GM23338 (cell line): ENCODE measurements around the gene TNS1. TPM values are rescaled to one million over a fixed set of nuclear protein-coding genes. Genes with fewer than 3 reads are reported as not detected.

Experiments
- ATAC-seq: fragments of 200-7000 bp; cut with Tn5 transposase; 3 replicates; pipeline ENCODE4 v1.9.1; 2020
- DNase-seq: peaks from one replicate; pipeline ENCODE4 v3.0.0-alpha.2; 2015; ENCODE audit warnings: low spot score
- H2AFZ ChIP-seq: fragments of 200-600 bp; sonication (generic); 2 replicates; pipeline ENCODE4 v1.8.0; 2016; ENCODE audit warnings: antibody characterized with exemption, mild to moderate bottlenecking, moderate library complexity
- H3F3A ChIP-seq: fragments of 200-600 bp; sonication (generic); replicated peaks from 2 replicates; pipeline ENCODE4 v1.8.0; 2017; ENCODE audit warnings: antibody characterized with exemption, mixed run types, low read depth
- H3K27ac ChIP-seq: fragments of 200-600 bp; sonication (generic); 2 replicates; pipeline ENCODE4 v1.6.1; 2016; ENCODE audit warnings: low read depth
- H3K27me3 ChIP-seq: fragments of 200-600 bp; sonication (generic); 2 replicates; pipeline ENCODE4 v1.8.0; 2016; ENCODE audit warnings: mild to moderate bottlenecking, mixed run types, moderate library complexity; ENCODE audit not compliant: insufficient read depth
- H3K36me3 ChIP-seq: fragments of 200-600 bp; sonication (generic); 2 replicates; pipeline ENCODE4 v1.8.0; 2016; ENCODE audit warnings: mild to moderate bottlenecking; ENCODE audit not compliant: insufficient read depth
- H3K4me1 ChIP-seq: fragments of 200-600 bp; sonication (generic); 2 replicates; pipeline ENCODE4 v1.8.0; 2016; ENCODE audit warnings: mild to moderate bottlenecking, moderate library complexity; ENCODE audit not compliant: insufficient read depth
- H3K4me2 ChIP-seq: fragments of 200-600 bp; sonication (generic); 2 replicates; pipeline ENCODE4 v1.7.1; 2017; ENCODE audit warnings: mixed run types
- H3K4me3 ChIP-seq: fragments of 200-600 bp; sonication (generic); 2 replicates; pipeline ENCODE4 v1.6.1; 2016; ENCODE audit warnings: mixed run types
- H3K79me2 ChIP-seq: fragments of 200-600 bp; sonication (generic); replicated peaks from 2 replicates; pipeline ENCODE4 v1.8.0; 2017; ENCODE audit warnings: mild to moderate bottlenecking; ENCODE audit not compliant: insufficient read depth
- H3K9me2 ChIP-seq: fragments of 200-600 bp; sonication (generic); 2 replicates; pipeline ENCODE4 v1.8.0; 2017; ENCODE audit not compliant: insufficient read depth
- H4K20me1 ChIP-seq: fragments of 200-600 bp; sonication (generic); replicated peaks from 2 replicates; pipeline ENCODE4 v1.8.0; 2017; ENCODE audit warnings: mild to moderate bottlenecking; ENCODE audit not compliant: insufficient read depth
- H3K27ac Mint-ChIP-seq: 2 replicates; pipeline ENCODE4 v1.8.0; 2020; ENCODE audit warnings: inconsistent platforms, mild to moderate bottlenecking, moderate library complexity, mixed read lengths
- H3K27me3 Mint-ChIP-seq: 3 replicates; pipeline ENCODE4 v1.8.0; 2022; ENCODE audit warnings: low read depth, mild to moderate bottlenecking, moderate library complexity, mixed read lengths, inconsistent platforms; ENCODE audit not compliant: insufficient read depth, poor library complexity
- H3K36me3 Mint-ChIP-seq: 3 replicates; pipeline ENCODE4 v1.8.0; 2021; ENCODE audit warnings: low read depth, mild to moderate bottlenecking, inconsistent platforms, moderate library complexity, mixed read lengths
- H3K4me1 Mint-ChIP-seq: 3 replicates; pipeline ENCODE4 v1.8.0; 2020; ENCODE audit warnings: mild to moderate bottlenecking, inconsistent platforms, mixed read lengths
- H3K4me3 Mint-ChIP-seq: 3 replicates; pipeline ENCODE4 v1.8.0; 2021; ENCODE audit warnings: moderate library complexity, mild to moderate bottlenecking, inconsistent platforms, mixed read lengths
- H3K9me3 Mint-ChIP-seq: 3 replicates; pipeline ENCODE4 v1.8.0; 2020; ENCODE audit warnings: moderate library complexity, mild to moderate bottlenecking, inconsistent platforms, mixed read lengths
- CREB1 ChIP-seq: fragments of 250-450 bp; sonication (Bioruptor Pico); IDR thresholded peaks from 2 replicates; pipeline ENCODE4 v1.5.0; 2020; ENCODE audit warnings: low read depth, mild to moderate bottlenecking, moderate library complexity
- CTCF ChIP-seq, 2 experiments: fragments of 200-600 bp in 1 of 2; sonication (generic) in 1 of 2; conservative IDR thresholded peaks; 2 replicates each; pipeline versions ENCODE4 v1.5.1 to v1.6.1; 2016 to 2017; ENCODE audit warnings: antibody characterized with exemption in 2 of 2, low read depth in 2 of 2, mild to moderate bottlenecking in 2 of 2, moderate library complexity in 1 of 2
- ETS1 ChIP-seq: IDR thresholded peaks from 2 replicates; pipeline ENCODE4 v1.6.1; 2016; ENCODE audit warnings: antibody characterized with exemption
- EZH2 ChIP-seq: fragments of 200-600 bp; sonication (generic); IDR thresholded peaks from one replicate; pipeline ENCODE4 v1.8.0; 2017; ENCODE audit warnings: antibody characterized with exemption, mild to moderate bottlenecking, low read depth; ENCODE audit not compliant: unreplicated experiment
- EZH2phosphoT487 ChIP-seq: fragments of 200-600 bp; sonication (generic); IDR thresholded peaks from one replicate; pipeline ENCODE4 v1.8.1; 2018; ENCODE audit warnings: antibody characterized with exemption; ENCODE audit not compliant: unreplicated experiment
- NANOG ChIP-seq: IDR thresholded peaks from 2 replicates; pipeline ENCODE4 v1.6.1; 2016; ENCODE audit warnings: antibody characterized with exemption, borderline replicate concordance
- POLR2AphosphoS5 ChIP-seq: IDR thresholded peaks from 2 replicates; pipeline ENCODE4 v1.6.1; 2016; ENCODE audit warnings: antibody characterized with exemption, low read depth
- STAT1 ChIP-seq: IDR thresholded peaks from one replicate; pipeline ENCODE4 v1.6.1; 2016; ENCODE audit warnings: antibody characterized with exemption; ENCODE audit not compliant: unreplicated experiment
- ZNF331 ChIP-seq: fragments of 250-450 bp; sonication (Bioruptor Pico); IDR thresholded peaks from 2 replicates; pipeline ENCODE4 v1.5.0; 2020; ENCODE audit warnings: low read depth, mild to moderate bottlenecking, moderate library complexity
- polyA plus RNA-seq: library from polyadenylated mRNA; unstranded; fragments of >200 nt; fragmentation: Nextera tagmentation; extraction: Ambion mirVana; gene quantifications from 2 replicates; pipeline ENCODE4 v1.2.1, GENCODE V29; 2016
- total RNA-seq: library from RNA; depleted of rRNA; stranded (reverse); fragments of >200 nt; shearing (Covaris generic); gene quantifications from 2 replicates; pipeline ENCODE4 v1.2.3, GENCODE V29; 2014
- TF ChIP-seq, protein P1 (sequence below): IDR thresholded peaks from one replicate; pipeline ENCODE4 v1.6.1; 2018; ENCODE audit warnings: antibody characterized with exemption; ENCODE audit not compliant: unreplicated experiment

Gene TNS1
- total and polyA plus RNA-seq, 2 experiments from 2014 or later, result 2.0 to 7.4 TPM

DNA sequence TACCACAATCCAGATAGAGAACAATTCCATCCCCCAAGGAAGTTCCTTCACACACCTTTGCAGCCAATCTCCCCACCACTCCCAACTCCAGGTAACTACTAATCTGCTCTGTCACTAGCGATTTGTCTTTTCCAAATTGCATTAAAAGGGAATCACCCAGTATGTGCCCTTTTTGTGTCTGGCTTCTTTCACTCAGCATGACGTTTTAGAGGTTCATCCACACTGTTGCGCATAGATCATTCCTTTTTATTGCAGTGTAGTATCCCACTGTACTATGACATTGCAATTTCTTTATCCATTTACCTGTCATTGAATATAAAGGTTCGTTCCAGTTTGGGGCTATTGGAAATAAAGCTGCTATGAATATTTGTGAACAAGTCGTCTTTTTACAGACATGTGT lies 31.6 kb downstream of the TNS1 start:
- DNase-seq (no peak), ATAC-seq (no peak)
- H3K27me3 Mint-ChIP-seq, result no peaks in the 10 kb centered on the region
- 0 out of 2 replicates have a peak, but pooled peaks cover 2% of the 10 kb centered on the region for H3K9me2 ChIP-seq
- H3K79me2 ChIP-seq, result no peaks in the 10 kb centered on the region
- H2AFZ ChIP-seq, result no peak overlapping the region
- H3K4me3 Mint-ChIP-seq, result no peak overlapping the region
- no peaks in the 10 kb centered on the region for H3K27me3 ChIP-seq
- H3K4me1 Mint-ChIP-seq, result peaks cover 4% of the 10 kb centered on the region; the same call in 2 of the 3 replicates
- H3K27ac Mint-ChIP-seq, result no peak overlapping the region
- H3K4me2 ChIP-seq, result no peak overlapping the region
- H3K9me3 Mint-ChIP-seq, result no peaks in the 10 kb centered on the region
- H3K4me1 ChIP-seq, result no peaks in the 10 kb centered on the region
- H3K36me3 ChIP-seq, result no peaks in the 10 kb centered on the region
- no peaks in the 10 kb centered on the region for H4K20me1 ChIP-seq
- H3K4me3 ChIP-seq, result no peak overlapping the region
- H3F3A ChIP-seq, result no peaks in the 10 kb centered on the region
- TF ChIP-seq ETS1 (no peak), CREB1 (no peak), CTCF (conservative IDR thresholded peaks at IDR 0.05; ENCODE audit: low read depth in 2 of 2) (no peak), ZNF331 (CRISPR knock-in tag) (no peak), POLR2AphosphoS5 (no peak), STAT1 (no peak), EZH2 (no peak)
- TF ChIP-seq, protein P1, sequence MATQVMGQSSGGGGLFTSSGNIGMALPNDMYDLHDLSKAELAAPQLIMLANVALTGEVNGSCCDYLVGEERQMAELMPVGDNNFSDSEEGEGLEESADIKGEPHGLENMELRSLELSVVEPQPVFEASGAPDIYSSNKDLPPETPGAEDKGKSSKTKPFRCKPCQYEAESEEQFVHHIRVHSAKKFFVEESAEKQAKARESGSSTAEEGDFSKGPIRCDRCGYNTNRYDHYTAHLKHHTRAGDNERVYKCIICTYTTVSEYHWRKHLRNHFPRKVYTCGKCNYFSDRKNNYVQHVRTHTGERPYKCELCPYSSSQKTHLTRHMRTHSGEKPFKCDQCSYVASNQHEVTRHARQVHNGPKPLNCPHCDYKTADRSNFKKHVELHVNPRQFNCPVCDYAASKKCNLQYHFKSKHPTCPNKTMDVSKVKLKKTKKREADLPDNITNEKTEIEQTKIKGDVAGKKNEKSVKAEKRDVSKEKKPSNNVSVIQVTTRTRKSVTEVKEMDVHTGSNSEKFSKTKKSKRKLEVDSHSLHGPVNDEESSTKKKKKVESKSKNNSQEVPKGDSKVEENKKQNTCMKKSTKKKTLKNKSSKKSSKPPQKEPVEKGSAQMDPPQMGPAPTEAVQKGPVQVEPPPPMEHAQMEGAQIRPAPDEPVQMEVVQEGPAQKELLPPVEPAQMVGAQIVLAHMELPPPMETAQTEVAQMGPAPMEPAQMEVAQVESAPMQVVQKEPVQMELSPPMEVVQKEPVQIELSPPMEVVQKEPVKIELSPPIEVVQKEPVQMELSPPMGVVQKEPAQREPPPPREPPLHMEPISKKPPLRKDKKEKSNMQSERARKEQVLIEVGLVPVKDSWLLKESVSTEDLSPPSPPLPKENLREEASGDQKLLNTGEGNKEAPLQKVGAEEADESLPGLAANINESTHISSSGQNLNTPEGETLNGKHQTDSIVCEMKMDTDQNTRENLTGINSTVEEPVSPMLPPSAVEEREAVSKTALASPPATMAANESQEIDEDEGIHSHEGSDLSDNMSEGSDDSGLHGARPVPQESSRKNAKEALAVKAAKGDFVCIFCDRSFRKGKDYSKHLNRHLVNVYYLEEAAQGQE, result no peak
- H3K36me3 Mint-ChIP-seq, result no peaks in the 10 kb centered on the region
- H3K27ac ChIP-seq, result no peak overlapping the region

DNA sequence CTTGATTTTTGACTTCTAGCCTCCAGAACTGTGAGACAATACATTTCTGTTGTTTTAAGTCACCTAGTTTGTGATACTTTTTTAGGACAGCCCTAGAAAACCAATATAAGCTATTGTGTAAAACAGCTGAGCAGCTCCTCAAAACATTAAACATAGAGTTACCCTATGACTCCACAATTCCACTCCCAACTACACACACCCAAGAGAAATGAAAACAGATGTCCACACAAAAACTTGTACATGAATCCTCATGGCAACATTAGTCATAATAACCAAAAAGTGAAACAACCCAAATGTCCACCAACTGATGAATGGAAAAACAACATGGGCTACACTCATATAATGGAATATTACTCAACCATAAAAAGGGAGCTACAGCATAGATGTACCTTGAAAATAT lies 32.6 kb downstream of the TNS1 start:
- H3F3A ChIP-seq, result no peaks in the 10 kb centered on the region
- H3K4me2 ChIP-seq, result no peak overlapping the region
- DNase-seq (no peak), ATAC-seq (no peak)
- no peaks in the 10 kb centered on the region for H3K9me3 Mint-ChIP-seq
- no peaks in the 10 kb centered on the region for H3K36me3 Mint-ChIP-seq
- H3K27ac ChIP-seq, result no peak overlapping the region
- H3K4me3 Mint-ChIP-seq, result no peak overlapping the region
- peaks cover 9% of the 10 kb centered on the region; the same call in 1 of the 2 replicates for H3K4me1 ChIP-seq
- H3K27me3 Mint-ChIP-seq, result peaks cover 3% of the 10 kb centered on the region
- H3K4me1 Mint-ChIP-seq, result peaks cover 11% of the 10 kb centered on the region
- 0 out of 2 replicates have a peak, but pooled peaks cover 2% of the 10 kb centered on the region for H3K9me2 ChIP-seq
- no peaks in the 10 kb centered on the region for H4K20me1 ChIP-seq
- H3K36me3 ChIP-seq, result no peaks in the 10 kb centered on the region
- H3K79me2 ChIP-seq, result no peaks in the 10 kb centered on the region
- H3K27ac Mint-ChIP-seq, result no peak overlapping the region
- H2AFZ ChIP-seq, result no peak overlapping the region
- H3K4me3 ChIP-seq, result no peak overlapping the region
- H3K27me3 ChIP-seq, result no peaks in the 10 kb centered on the region
- no peak for TF ChIP-seq NANOG
- TF ChIP-seq EZH2phosphoT487, result no peak
- TF ChIP-seq STAT1, result no peak
- no peak for TF ChIP-seq CREB1
